LoVo (cell line): ENCODE results near the gene MLLT10.

Experiments used
- DNase-seq: peaks from one replicate; pipeline ENCODE4 v3.0.0-alpha.2; 2016; ENCODE audit warnings: low spot score

The MLLT10 gene

DNA sequence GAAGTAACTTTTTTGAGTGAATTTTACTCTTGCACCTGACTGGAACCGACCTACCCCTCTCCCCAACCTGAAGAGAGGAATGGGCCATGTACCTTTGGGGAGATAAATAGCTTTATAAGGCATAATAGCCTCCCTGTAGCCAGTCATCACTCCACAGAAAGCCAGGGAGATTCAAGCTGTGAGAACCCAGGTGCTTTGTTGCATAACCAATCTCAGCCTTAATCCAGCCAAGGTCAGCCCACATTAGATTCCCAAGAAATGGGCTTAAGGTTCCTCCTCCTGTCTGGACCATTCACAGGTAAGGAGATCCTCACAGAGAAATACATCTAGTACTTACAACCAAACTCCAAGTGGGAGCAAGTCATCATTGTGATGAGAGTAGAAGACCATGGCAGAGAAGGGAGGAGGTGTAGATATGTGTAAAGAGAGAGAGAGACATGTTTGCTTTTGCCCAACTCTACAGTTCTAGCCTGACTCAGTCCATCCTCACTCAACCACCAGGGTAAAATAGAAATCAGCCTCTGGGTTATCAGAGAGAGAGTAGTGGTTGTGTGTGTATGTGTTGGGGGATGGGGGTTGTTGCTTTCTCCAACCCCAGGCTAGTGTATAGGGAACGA is 32.2 kb upstream of the MLLT10 start:
- no peak for DNase-seq

GRCh38 chr10:21502348-21502740 is 31.7 kb upstream of the MLLT10 start:
- DNase-seq, result no peak

DNA sequence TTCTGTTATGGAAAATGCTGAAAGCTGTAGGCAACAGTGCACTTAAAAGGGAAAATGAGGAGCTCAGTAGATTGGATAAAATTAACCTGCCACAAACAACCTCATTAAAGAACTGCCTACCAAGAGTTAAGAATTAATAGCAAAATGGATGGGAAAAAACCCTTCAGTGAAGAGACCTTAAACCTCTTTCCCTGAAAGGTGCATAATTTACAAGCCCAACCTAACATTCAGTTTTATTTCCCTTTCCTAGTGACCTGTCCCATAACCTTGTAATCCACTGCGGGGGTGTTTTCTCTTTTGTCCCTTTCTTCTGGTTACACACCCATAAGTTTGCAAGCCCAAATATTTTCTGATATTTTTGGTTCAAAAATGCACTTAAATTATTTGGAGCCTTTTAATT is 30.5 kb upstream of the MLLT10 start:
- no peak for DNase-seq

DNA sequence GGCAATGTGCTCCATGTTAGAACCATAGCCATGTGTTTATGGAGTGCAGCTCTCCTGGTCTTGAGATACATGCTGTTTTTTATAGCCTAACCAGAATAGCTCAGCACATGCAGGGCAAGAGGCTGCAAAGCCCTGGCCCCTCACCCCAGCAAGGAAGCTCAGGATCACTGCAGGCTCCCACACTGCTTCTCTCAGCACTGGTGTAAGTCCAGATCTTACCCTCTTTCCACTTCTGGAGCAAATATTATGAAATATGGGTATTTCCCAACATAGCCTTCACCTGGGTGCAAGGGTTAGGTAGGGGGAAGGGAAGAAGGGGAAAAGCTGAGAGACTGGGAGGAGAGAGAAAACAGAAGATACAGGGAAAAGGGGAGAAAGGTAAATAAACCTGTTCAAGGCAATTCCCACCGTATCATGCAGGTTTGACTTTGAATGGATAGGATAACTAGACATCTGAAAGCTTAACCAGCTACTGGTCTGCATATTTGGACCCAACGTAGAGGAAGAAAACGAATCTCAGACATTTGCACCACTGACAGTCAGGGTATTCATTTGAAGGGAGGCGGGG is 28.2 kb upstream of the MLLT10 start:
- no peak for DNase-seq

GRCh38 chr10:21506351-21506750 is 27.7 kb upstream of the MLLT10 start:
- no peak for DNase-seq

- DNase-seq, result no peak
Observed at GRCh38 chr10:21507150-21507549, 26.9 kb upstream of the MLLT10 start.

DNA sequence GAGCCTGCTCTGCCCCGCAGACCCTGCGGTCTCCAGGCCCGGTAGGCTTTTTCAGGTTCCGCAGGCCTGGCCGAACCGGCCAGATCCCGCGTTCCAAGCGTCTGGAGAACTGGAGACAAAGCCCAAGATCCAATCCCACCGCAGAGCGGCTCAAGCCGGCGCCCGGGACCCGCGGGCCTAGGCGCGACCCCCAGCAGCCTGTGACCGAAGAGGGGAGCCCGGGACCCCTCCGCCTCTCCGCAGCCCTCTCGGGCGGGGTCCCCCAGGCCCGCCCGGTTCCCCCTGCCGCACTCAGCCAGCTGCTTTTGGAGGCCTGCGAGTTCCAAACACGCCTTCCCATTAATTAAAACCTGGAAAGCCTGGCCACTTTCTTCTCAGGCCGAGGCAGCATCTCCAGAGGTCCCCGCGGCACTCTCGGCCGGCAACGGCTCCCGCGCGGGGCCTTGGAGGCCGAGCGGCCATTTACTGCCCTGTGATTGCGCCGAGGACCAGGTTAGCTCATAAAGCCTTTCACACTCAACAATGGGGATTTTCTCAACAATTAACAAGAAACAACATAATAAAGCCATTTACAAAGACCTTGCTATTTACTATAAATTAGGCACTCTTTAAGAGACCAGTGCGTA is 25.2 kb upstream of the MLLT10 start:
- no peak for DNase-seq

- no peak for DNase-seq
Observed at GRCh38 chr10:21509341-21510240, 24.4 kb upstream of the MLLT10 start.

DNA sequence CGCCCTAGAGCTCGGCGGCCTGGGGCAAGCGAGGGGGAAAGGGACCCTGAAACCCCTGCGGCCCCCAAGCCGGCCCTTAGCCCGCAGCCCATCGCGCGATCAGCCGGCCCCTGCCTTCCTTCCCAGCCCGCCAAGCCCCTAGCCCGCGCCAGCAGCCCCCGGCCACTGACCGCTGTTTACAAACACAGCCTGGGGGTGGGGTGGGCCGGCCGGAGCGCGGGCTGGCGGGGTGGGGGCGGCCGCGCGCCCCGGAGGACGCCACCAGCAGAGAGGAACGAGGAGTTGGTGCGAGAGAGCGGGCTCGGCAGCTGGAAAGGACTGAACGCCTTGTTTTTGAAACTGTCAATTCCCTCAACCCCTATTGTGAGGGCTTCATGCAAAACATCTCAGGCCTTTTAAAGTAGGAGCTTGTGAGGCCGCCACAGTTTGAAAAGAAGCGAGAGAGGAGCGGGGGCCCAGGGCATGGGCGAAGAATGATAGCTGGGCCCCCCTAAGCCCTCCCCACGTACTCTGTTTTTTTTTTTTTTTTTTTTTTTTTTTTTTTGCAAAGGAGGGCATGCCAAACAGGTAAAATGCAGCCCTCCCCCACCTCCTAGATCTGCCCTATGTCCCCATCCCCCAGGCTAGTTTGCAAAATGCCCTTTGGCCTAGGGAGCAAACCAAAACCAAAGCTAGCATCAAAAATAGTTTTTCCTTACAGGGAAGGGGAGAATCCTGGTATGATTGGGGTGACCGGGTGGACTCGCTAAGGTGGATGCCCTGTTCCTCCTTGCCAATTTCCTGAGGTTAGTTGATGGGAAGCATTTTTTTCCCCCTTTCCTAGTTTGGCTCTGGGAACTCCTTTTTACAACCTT is 23.6 kb upstream of the MLLT10 start:
- no peak for DNase-seq

DNA sequence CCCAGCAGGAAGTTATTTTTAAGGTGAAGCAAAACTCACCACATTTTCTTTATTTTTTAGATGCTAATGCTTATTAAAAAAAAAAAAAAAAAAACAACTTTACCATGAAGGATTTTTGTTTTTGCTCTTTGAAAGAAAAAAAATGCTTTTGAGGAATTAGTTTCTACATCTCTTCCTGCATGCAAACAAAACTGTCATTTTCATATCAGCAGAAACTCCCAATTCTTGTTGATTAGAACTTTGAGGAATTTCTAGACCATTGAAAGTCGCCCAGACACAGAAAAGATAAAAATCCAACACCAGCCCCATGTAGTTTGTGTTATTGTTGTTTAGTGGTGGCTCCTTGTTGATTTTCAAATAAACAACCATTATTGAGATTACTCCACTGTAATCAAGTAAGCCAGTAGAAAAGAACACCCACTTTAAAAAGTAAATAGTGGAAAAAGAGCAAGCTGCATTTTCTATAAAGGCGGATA is 22.9 kb upstream of the MLLT10 start:
- DNase-seq, result no peak

DNA sequence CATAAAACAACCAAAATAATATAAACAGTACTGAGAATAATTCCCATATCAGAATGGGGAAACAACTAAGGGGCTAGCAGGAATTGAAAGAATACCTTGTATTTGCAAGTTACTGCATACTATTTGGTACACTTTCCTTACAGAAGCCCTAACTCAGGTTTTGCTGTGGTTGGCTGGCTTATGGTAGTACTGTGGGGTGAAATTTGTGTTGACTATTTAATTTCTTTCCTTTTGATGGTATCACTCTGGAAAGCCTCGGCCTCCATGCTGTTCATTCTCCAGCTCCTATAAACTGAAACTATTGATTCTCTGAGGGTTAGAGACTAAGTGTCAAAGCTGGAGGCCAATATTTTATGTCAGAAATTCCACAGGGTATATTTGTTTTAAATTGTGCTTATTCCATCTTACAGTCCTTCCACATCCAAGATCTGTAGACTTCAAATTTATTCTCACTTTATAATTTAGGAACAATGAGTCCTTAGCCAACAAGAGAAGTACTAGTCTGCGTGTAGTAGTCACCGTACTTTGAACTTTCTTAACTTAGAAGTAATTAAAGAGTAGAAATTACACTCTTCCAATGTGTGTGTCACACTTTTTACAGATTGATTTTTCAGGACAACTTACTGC is 22.0 kb upstream of the MLLT10 start:
- DNase-seq, result no peak

DNA sequence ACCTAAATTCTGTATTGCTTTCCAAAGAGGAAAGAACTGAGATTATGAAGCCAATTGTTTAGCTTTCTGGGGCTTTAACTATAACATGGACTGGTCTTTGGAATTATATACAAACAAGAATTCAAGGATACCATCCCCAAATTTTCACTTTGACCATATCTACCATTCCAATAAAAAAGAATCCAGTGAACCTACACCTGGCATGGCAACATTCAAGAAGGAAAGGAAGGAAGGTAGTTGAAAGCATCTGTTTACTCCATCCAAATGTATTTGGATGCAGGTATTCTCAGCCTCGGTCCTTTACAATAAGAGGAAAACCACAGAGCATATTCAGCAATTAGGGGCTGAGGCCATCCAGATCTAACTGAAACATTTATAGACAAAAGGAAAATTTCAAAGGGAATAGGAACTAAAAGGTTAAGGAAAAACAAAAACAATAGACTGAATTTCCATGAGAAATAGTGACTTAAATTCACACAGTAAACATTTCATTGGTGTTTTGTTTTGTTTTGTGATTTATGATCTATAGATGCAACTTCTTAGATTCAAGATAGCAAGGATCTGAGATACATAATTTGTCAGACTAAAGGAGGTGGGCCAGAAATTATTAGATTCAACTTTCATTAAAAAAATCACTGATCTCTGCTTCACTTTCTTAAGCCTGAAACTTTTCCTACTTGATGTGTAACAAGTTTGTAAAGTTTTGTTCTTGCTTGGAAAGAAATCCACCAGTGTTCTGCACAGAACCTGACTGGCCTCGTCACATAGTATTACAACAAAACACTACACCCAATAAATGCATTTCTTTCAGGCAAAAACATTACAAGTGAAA is 21.2 kb upstream of the MLLT10 start:
- no peak for DNase-seq

GRCh38 chr10:21513405-21513788 is 20.6 kb upstream of the MLLT10 start:
- no peak for DNase-seq

DNA sequence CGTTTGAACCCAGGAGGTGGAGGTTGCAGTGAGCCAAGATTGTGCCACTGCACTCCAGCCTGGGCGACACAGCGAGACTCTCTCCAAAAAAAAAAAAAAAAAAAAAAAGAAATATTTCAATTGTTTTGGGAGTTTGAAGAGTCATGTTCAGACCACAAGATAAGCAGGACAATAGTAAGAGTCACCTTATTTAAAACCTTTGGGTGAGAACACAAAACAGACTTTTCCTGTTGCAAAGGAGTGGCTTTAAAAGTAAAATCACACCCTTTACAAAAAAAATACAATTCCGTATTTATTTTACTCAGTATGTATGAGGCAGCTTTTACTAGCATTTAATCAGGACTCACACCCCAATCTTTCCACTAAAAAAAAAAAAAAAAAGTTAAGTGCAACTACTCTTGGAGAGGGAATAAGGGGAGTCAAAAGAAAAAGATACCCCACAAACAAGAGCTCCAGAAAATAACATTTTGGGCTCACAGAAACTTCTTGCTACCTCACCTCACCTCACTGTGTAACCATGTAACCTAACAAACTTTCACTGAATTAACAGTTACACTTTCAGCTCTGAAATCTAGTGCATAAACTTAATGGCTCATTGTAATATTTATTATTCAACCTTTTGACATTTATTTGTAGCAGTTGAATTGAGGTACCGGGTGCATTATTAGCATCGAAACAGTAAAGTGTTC is 19.8 kb upstream of the MLLT10 start:
- no peak for DNase-seq

DNA sequence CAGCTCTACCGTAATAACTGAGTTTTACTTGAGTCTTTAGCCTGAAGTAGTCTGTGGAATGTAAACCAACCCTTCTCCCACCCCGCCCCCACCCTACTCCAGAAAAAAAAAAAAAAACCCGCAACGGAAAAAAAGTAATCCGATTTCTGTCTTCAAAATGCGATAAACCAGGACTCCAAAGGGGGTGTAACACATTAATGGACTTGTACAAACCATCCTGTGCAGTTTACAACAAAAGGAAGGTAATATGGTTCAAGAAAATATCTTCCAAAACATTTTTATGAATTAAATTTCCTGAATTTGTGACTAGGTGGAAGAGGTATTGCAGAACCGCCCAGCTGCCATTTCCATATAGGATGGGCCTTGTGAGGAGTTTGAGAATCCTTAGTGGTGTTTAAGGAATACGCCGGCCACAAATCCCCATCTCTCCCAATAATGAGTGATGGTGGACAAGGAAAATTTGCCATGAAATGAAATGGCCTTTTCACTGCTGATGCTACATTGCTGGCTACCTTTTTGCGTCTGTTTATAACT is 19.1 kb upstream of the MLLT10 start:
- DNase-seq, result no peak

GRCh38 chr10:21515361-21516241 is 18.4 kb upstream of the MLLT10 start:
- no peak for DNase-seq

GRCh38 chr10:21516242-21517131 is 17.5 kb upstream of the MLLT10 start:
- DNase-seq, result peak; percentile 64
